NT2/D1 (cell line): Measurements from ENCODE around the gene FBXW4.

ENCODE experiments used
- SUZ12 ChIP-seq: IDR thresholded peaks from 2 replicates; pipeline ENCODE4 v1.6.1; 2011; ENCODE audit not compliant: insufficient read length, insufficient read depth; ENCODE audit errors: extremely low read depth
- YY1 ChIP-seq: IDR thresholded peaks from 2 replicates; pipeline ENCODE4 v1.6.1; 2011; ENCODE audit not compliant: insufficient read length, insufficient read depth
- ZNF274 ChIP-seq: IDR thresholded peaks from 2 replicates; pipeline ENCODE4 v1.6.1; 2011; ENCODE audit warnings: mild to moderate bottlenecking, low read depth, low read length

GRCh38 chr10:101616415-101617101 is 78.4 kb downstream of the FBXW4 start:
- no peak for TF ChIP-seq YY1
- no peak for TF ChIP-seq ZNF274
- no peak for TF ChIP-seq SUZ12
